ENCODE data around the gene POFUT1. TPM values are rescaled to one million over a fixed set of nuclear protein-coding genes. Genes with fewer than 3 reads are reported as not detected.

POFUT1 gene
- 10 to 100 TPM in 4 of 5 donors, 1 to 10 TPM in 1; 2.3 to 33.8 (median 15.6) TPM for total RNA-seq
- 1 to 10 TPM; 4.9 to 8.2 (median 7.8) TPM for polyA plus RNA-seq
- long read RNA-seq, donor 1, full-length matches to known transcripts = 3 of 3 reads
- long read RNA-seq, donor 1, partial matches to known transcripts = 0 of 3 reads
- long read RNA-seq, donor 1, other reads (novel, unspliced or antisense) = 0 of 3 reads
- long read RNA-seq, donor 2, full-length matches to known transcripts = 6 of 6 reads
- long read RNA-seq, donor 2, partial matches to known transcripts = 0 of 6 reads
- long read RNA-seq, donor 2, other reads (novel, unspliced or antisense) = 0 of 6 reads
- long read RNA-seq, donor 3, full-length matches to known transcripts = 4 of 4 reads
- long read RNA-seq, donor 3, partial matches to known transcripts = 0 of 4 reads
- long read RNA-seq, donor 3, other reads (novel, unspliced or antisense) = 0 of 4 reads
- long read RNA-seq, donor 4 = 0 reads
- long read RNA-seq, donor 5, full-length matches to known transcripts = 5 of 5 reads
- long read RNA-seq, donor 5, partial matches to known transcripts = 0 of 5 reads
- long read RNA-seq, donor 5, other reads (novel, unspliced or antisense) = 0 of 5 reads
- long read RNA-seq, donor 6, full-length matches to known transcripts = 8 of 8 reads
- long read RNA-seq, donor 6, partial matches to known transcripts = 0 of 8 reads
- long read RNA-seq, donor 6, other reads (novel, unspliced or antisense) = 0 of 8 reads
- long read RNA-seq, donor 7, full-length matches to known transcripts = 7 of 7 reads
- long read RNA-seq, donor 7, partial matches to known transcripts = 0 of 7 reads
- long read RNA-seq, donor 7, other reads (novel, unspliced or antisense) = 0 of 7 reads
- long read RNA-seq, donor 8, full-length matches to known transcripts = 5 of 5 reads
- long read RNA-seq, donor 8, partial matches to known transcripts = 0 of 5 reads
- long read RNA-seq, donor 8, other reads (novel, unspliced or antisense) = 0 of 5 reads
- long read RNA-seq, donor 9, full-length matches to known transcripts = 2 of 2 reads
- long read RNA-seq, donor 9, partial matches to known transcripts = 0 of 2 reads
- long read RNA-seq, donor 9, other reads (novel, unspliced or antisense) = 0 of 2 reads
- long read RNA-seq, donor 10, full-length matches to known transcripts = 6 of 6 reads
- long read RNA-seq, donor 10, partial matches to known transcripts = 0 of 6 reads
- long read RNA-seq, donor 10, other reads (novel, unspliced or antisense) = 0 of 6 reads

DNA sequence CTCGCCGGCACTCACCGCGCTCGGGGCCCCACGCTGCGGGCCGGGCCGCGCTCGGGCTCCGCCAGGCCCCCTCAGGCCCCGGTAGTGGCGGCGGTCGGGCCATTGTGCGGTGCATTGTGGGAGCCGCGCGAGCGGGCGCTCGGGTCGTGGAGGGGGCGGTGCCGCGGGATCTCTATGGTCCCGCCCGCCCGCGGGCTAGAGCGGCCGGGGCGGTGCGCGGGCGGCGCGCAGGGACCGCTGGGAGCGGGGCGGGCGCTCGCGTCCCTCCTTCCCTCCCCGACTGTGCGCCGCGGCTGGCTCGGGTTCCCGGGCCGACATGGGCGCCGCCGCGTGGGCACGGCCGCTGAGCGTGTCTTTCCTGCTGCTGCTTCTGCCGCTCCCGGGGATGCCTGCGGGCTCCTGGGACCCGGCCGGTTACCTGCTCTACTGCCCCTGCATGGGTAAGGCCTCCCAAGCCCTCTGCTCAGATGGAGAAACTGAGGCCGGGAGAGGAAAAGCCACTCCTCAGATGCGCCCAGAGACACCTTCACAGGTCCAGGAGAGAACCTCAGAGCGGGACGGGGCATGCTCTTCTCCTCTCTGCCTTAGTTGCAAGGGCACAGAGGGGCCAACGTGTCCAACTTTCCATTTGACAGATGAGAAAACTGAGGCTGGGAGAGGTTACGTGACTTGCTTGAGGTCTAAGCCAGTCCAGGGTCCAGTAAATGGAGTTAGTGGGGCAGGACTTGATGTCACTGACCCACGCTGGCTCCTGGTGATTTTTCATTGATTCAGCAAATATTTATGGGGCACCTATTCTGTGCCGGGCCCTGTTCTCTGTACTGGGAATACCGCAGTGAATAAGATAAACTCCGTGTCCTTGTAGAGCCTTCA, at the start of gene POFUT1, which contains the start of gene PLAGL2:
TSS of gene POFUT1 (plus strand) at position 255 of the 873 bp plus-strand sequence. CDS start at position 317, 62 bp downstream.
TSS of gene PLAGL2 (minus strand) at position 118 of the 873 bp plus-strand sequence. CDS start 5,565 bp downstream, outside the sequence.
- DNase-seq = peak; percentile 94 to 97
- H3K27me3 ChIP-seq = no peaks in the 10 kb centered on the region
- intact Hi-C loops (cut with DNase I; ENCODE audit: low total_unique reads) = no loop called here
- H3K4me3 ChIP-seq = peak within 1 kb of the TSS; percentile 77 to 99 (median 92)
- H3K9me3 ChIP-seq = no peaks in the 10 kb centered on the region
- peaks cover 0 to 34% (median 31%) of the 10 kb centered on the region in 4 donors for H3K36me3 ChIP-seq
- 0 to 3% (median 1%) methylated on average over 11 to 74 of the region's 74 CpGs for WGBS, 5 donors
- peaks cover 44 to 81% (median 65%) of the 10 kb centered on the region in 4 donors for H3K4me1 ChIP-seq
- TF ChIP-seq EP300 (IDR thresholded peaks at IDR 0.05) (no peak), POLR2A (IDR thresholded peaks at IDR 0.05) (no peak), POLR2AphosphoS5 (IDR thresholded peaks at IDR 0.05) (peak; percentile 58 to 84 (median 69))
- TF ChIP-seq, protein P1, sequence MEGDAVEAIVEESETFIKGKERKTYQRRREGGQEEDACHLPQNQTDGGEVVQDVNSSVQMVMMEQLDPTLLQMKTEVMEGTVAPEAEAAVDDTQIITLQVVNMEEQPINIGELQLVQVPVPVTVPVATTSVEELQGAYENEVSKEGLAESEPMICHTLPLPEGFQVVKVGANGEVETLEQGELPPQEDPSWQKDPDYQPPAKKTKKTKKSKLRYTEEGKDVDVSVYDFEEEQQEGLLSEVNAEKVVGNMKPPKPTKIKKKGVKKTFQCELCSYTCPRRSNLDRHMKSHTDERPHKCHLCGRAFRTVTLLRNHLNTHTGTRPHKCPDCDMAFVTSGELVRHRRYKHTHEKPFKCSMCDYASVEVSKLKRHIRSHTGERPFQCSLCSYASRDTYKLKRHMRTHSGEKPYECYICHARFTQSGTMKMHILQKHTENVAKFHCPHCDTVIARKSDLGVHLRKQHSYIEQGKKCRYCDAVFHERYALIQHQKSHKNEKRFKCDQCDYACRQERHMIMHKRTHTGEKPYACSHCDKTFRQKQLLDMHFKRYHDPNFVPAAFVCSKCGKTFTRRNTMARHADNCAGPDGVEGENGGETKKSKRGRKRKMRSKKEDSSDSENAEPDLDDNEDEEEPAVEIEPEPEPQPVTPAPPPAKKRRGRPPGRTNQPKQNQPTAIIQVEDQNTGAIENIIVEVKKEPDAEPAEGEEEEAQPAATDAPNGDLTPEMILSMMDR (IDR thresholded peaks at IDR 0.05) = peak in 2 of 7 experiments; percentile 20 to 22
- H3K27ac ChIP-seq = peak within 1 kb of the TSS; percentile 92 to 97 (median 96)

DNA sequence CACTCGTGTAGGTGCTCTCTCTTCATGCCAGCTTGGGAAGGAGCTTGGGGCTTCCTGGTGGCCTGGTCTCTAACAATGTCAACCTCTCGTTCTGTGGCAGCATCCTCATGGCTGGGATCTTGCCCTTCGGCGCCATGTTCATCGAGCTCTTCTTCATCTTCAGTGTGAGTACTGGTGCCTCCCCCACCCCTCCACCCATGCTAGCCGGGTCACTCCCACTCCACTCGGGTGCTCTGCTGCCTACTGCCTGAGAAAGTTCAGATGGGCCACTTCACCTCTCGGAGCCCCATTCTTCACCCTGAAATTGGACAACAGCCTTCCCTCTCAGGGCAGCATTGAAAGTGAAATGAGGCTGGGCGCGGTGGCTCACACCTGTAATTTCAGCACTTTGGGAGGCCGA, 49.3 kb upstream of the POFUT1 start:
- H3K36me3 ChIP-seq = peaks cover 39 to 91% (median 89%) of the 10 kb centered on the region in 4 donors
- no peak for DNase-seq
- H3K4me3 ChIP-seq = no peak overlapping the region
- TF ChIP-seq POLR2A (IDR thresholded peaks at IDR 0.05) = no peak
- TF ChIP-seq EP300 (IDR thresholded peaks at IDR 0.05) = no peak
- TF ChIP-seq POLR2AphosphoS5 (IDR thresholded peaks at IDR 0.05) = no peak
- TF ChIP-seq, protein P1 (IDR thresholded peaks at IDR 0.05) = no peak
- peaks cover 12 to 18% (median 16%) of the 10 kb centered on the region in 4 donors for H3K4me1 ChIP-seq
- 95 to 97% (median 96%) methylated on average over 11 of the region's 11 CpGs for WGBS, 5 donors
- intact Hi-C loops (cut with DNase I; ENCODE audit: low total_unique reads) = no loop called here
- no peak overlapping the region for H3K27ac ChIP-seq
- no peaks in the 10 kb centered on the region for H3K9me3 ChIP-seq
- H3K27me3 ChIP-seq = no peaks in the 10 kb centered on the region

DNA sequence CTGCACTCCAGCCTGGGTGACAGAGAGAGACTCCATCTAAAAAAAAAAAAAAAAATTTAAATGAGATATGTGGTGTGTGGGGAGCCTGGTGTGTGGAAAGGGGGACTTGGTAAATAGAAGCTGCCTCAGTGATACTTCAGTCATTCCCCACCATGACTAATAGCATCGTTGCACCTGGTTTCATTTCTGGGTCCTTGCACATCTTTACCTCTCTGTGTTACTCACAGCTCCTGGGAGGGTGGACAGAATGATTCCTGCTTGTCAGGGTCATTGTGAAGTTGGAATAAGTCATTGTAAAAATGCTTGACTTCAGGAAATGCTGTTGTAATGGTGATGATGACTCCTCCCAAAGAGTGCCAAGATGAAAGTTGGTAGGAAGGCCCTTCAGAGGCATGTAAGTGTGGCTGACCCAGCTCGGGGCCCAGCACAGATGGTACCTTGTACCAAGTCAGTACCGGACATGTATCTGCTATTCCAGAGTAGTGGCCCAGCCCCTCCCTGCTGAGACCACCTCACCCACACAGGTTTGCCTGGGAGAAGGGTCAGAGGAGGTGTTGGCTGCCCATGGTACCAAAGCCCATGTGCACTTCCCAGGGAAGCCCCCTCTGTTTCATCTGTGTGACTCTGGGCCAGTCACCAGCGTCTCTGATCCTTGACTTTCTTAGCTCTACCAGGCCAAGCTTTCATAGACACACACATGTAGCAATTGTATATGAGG, 48.6 kb upstream of the POFUT1 start:
- TF ChIP-seq POLR2A (IDR thresholded peaks at IDR 0.05) (no peak), POLR2AphosphoS5 (IDR thresholded peaks at IDR 0.05) (no peak), EP300 (IDR thresholded peaks at IDR 0.05) (no peak)
- TF ChIP-seq, protein P1 (IDR thresholded peaks at IDR 0.05) = no peak
- Histone ChIP-seq H3K4me3 (no peak overlapping the region), H3K27ac (no peak overlapping the region), H3K36me3 (peaks cover 40 to 91% (median 89%) of the 10 kb centered on the region in 4 donors), H3K27me3 (no peaks in the 10 kb centered on the region), H3K9me3 (no peaks in the 10 kb centered on the region), H3K4me1 (peaks cover 12 to 18% (median 16%) of the 10 kb centered on the region in 4 donors)
- DNase-seq = no peak
- 91 to 97% (median 94%) methylated on average over 3 to 4 of the region's 4 CpGs for WGBS, 5 donors
- intact Hi-C loops (cut with DNase I; ENCODE audit: low total_unique reads) = no loop called here

All from stomach (tissue), 19 donors.